ENCODE measurements around the gene C4orf51. TPM values are rescaled to one million over a fixed set of nuclear protein-coding genes. Genes with fewer than 3 reads are reported as not detected.

Gene C4orf51
- total and polyA plus RNA-seq, 4 donors = not detected

DNA sequence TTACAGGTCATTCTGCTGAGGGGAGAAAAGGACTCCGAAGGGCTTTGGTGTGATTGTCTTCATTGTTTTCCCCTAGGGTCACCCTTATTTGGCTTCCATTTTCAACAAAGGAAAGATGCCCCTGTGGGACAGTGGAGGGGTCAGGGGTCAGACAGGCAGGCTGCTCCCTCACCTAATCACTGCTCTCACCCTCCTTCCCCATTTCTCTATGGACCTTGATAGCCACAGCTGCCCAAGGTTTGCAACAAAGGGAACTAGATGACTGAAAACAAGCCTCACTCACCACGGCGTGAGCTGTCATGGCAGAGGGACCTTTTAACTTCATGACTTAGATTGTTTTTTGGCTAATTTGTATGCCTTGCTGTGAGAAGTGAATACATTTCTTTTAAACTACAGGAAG, 40.7 kb downstream of the C4orf51 start:
- no peaks in the 10 kb centered on the region for H3K36me3 ChIP-seq (ENCODE audit: control insufficient read depth in 4 of 4, insufficient read depth in 3 of 4, low read depth in 1 of 4, low read length in 3 of 4)
- no peak for TF ChIP-seq SP1 (IDR thresholded peaks at IDR 0.05)
- no peak for TF ChIP-seq JUND (IDR thresholded peaks at IDR 0.05)
- TF ChIP-seq EGR1 (IDR thresholded peaks at IDR 0.05; ENCODE audit: low read depth in 2 of 2) = no peak
- TF ChIP-seq ZBTB33 (IDR thresholded peaks at IDR 0.05) = no peak
- TF ChIP-seq, protein P1, sequence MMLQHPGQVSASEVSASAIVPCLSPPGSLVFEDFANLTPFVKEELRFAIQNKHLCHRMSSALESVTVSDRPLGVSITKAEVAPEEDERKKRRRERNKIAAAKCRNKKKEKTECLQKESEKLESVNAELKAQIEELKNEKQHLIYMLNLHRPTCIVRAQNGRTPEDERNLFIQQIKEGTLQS (IDR thresholded peaks at IDR 0.05) = no peak
- TF ChIP-seq RXRA (IDR thresholded peaks at IDR 0.05) = no peak
- no peak for TF ChIP-seq TAF1 (conservative IDR thresholded peaks at IDR 0.05)
- no peak for TF ChIP-seq FOXA1 (IDR thresholded peaks at IDR 0.05)
- TF ChIP-seq GABPA (IDR thresholded peaks at IDR 0.05 in 1 of 2, conservative IDR thresholded peaks at IDR 0.05 in 1 of 2) = no peak
- TF ChIP-seq HNF4A (conservative IDR thresholded peaks at IDR 0.05) = no peak
- TF ChIP-seq MAX (IDR thresholded peaks at IDR 0.05) = no peak
- no peak for TF ChIP-seq FOXA2 (IDR thresholded peaks at IDR 0.05)
- no peaks in the 10 kb centered on the region for H3K4me1 ChIP-seq (ENCODE audit: control insufficient read depth in 4 of 4, insufficient read depth in 4 of 4, low read length in 3 of 4)
- no peaks in the 10 kb centered on the region for H3K9me3 ChIP-seq (ENCODE audit: control insufficient read depth in 4 of 4, low read length in 3 of 4)
- DNase-seq (ENCODE audit: low spot score) = no peak
- WGBS = 92% methylated on average over 3 of the region's 3 CpGs
- no peak overlapping the region for H3K9ac ChIP-seq (ENCODE audit: low read depth in 1 of 2, low read length in 2 of 2)
- H3K27ac ChIP-seq (ENCODE audit: low read depth in 1 of 2, low read length in 2 of 2) = no peak overlapping the region
- no peak overlapping the region for H3K4me3 ChIP-seq (ENCODE audit: low read depth in 1 of 3, low read length in 3 of 3)
- H3K27me3 ChIP-seq (ENCODE audit: control insufficient read depth in 4 of 4, insufficient read depth in 4 of 4, low read length in 3 of 4) = no peaks in the 10 kb centered on the region

- 98% methylated on average over 1 of the region's 1 CpG for WGBS
- H3K4me3 ChIP-seq (ENCODE audit: low read depth in 1 of 3, low read length in 3 of 3) = no peak overlapping the region
- no peaks in the 10 kb centered on the region for H3K36me3 ChIP-seq (ENCODE audit: control insufficient read depth in 4 of 4, insufficient read depth in 3 of 4, low read depth in 1 of 4, low read length in 3 of 4)
- no peak for TF ChIP-seq RAD21 (IDR thresholded peaks at IDR 0.05)
- no peak for TF ChIP-seq HNF4A (conservative IDR thresholded peaks at IDR 0.05)
- TF ChIP-seq NR2F2 (IDR thresholded peaks at IDR 0.05) = no peak
- no peak for TF ChIP-seq ZBTB33 (IDR thresholded peaks at IDR 0.05)
- TF ChIP-seq RXRA (IDR thresholded peaks at IDR 0.05) = no peak
- TF ChIP-seq EGR1 (IDR thresholded peaks at IDR 0.05; ENCODE audit: low read depth in 2 of 2) = no peak
- TF ChIP-seq YY1 (IDR thresholded peaks at IDR 0.05) = no peak
- no peak for TF ChIP-seq FOXA1 (IDR thresholded peaks at IDR 0.05)
- TF ChIP-seq JUND (IDR thresholded peaks at IDR 0.05) = no peak
- TF ChIP-seq, protein P2, sequence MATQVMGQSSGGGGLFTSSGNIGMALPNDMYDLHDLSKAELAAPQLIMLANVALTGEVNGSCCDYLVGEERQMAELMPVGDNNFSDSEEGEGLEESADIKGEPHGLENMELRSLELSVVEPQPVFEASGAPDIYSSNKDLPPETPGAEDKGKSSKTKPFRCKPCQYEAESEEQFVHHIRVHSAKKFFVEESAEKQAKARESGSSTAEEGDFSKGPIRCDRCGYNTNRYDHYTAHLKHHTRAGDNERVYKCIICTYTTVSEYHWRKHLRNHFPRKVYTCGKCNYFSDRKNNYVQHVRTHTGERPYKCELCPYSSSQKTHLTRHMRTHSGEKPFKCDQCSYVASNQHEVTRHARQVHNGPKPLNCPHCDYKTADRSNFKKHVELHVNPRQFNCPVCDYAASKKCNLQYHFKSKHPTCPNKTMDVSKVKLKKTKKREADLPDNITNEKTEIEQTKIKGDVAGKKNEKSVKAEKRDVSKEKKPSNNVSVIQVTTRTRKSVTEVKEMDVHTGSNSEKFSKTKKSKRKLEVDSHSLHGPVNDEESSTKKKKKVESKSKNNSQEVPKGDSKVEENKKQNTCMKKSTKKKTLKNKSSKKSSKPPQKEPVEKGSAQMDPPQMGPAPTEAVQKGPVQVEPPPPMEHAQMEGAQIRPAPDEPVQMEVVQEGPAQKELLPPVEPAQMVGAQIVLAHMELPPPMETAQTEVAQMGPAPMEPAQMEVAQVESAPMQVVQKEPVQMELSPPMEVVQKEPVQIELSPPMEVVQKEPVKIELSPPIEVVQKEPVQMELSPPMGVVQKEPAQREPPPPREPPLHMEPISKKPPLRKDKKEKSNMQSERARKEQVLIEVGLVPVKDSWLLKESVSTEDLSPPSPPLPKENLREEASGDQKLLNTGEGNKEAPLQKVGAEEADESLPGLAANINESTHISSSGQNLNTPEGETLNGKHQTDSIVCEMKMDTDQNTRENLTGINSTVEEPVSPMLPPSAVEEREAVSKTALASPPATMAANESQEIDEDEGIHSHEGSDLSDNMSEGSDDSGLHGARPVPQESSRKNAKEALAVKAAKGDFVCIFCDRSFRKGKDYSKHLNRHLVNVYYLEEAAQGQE (IDR thresholded peaks at IDR 0.05) = no peak
- TF ChIP-seq GABPA (IDR thresholded peaks at IDR 0.05 in 1 of 2, conservative IDR thresholded peaks at IDR 0.05 in 1 of 2) = no peak
- TF ChIP-seq HNF4G (IDR thresholded peaks at IDR 0.05) = no peak
- TF ChIP-seq, protein P1 (IDR thresholded peaks at IDR 0.05) = no peak
- TF ChIP-seq TAF1 (conservative IDR thresholded peaks at IDR 0.05) = no peak
- no peak for TF ChIP-seq MAX (IDR thresholded peaks at IDR 0.05)
- no peak overlapping the region for H3K9ac ChIP-seq (ENCODE audit: low read depth in 1 of 2, low read length in 2 of 2)
- H3K27me3 ChIP-seq (ENCODE audit: control insufficient read depth in 4 of 4, insufficient read depth in 4 of 4, low read length in 3 of 4) = no peaks in the 10 kb centered on the region
- H3K27ac ChIP-seq (ENCODE audit: low read depth in 1 of 2, low read length in 2 of 2) = no peak overlapping the region
- DNase-seq (ENCODE audit: low spot score) = no peak
- no peaks in the 10 kb centered on the region for H3K4me1 ChIP-seq (ENCODE audit: control insufficient read depth in 4 of 4, insufficient read depth in 4 of 4, low read length in 3 of 4)
- H3K9me3 ChIP-seq (ENCODE audit: control insufficient read depth in 4 of 4, low read length in 3 of 4) = no peaks in the 10 kb centered on the region
Measured at GRCh38 chr4:145722561-145722960, 42.6 kb downstream of the C4orf51 start.

Measured in liver (tissue), 9 donors.